ENCODE data around the gene UPP2. TPM values are rescaled to one million over a fixed set of nuclear protein-coding genes. Genes with fewer than 3 reads are reported as not detected.
A peak's percentile ranks its signal among the peaks of the same experiment; 100 is the strongest.

UPP2 gene
- total and polyA plus RNA-seq, 2 of the 13 experiments (the other 11 are each of a cell fraction or from before 2014, with no cell fraction given): 0.07 to 0.28 TPM

- TF ChIP-seq AHDC1 (CRISPR knock-in tag; IDR thresholded peaks at IDR 0.05; ENCODE audit: borderline replicate concordance): no peak
- peak; percentile 50; the same call in 1 of the 2 replicates for TF ChIP-seq ZFP82 (CRISPR knock-in tag; IDR thresholded peaks at IDR 0.05; ENCODE audit: borderline replicate concordance)
- no peak for TF ChIP-seq GMEB2 (CRISPR knock-in tag; IDR thresholded peaks at IDR 0.05; ENCODE audit: low read depth)
- TF ChIP-seq ZBTB7A (CRISPR knock-in tag; IDR thresholded peaks at IDR 0.05): no peak
- peak; percentile 85 for TF ChIP-seq ZMYM4 (CRISPR knock-in tag; IDR thresholded peaks at IDR 0.05)
- TF ChIP-seq ZNF280B (CRISPR knock-in tag; IDR thresholded peaks at IDR 0.05; ENCODE audit: borderline replicate concordance): no peak
- TF ChIP-seq E2F2 (CRISPR knock-in tag; IDR thresholded peaks at IDR 0.05; ENCODE audit: borderline replicate concordance): no peak
- no peak for TF ChIP-seq NR0B2 (CRISPR knock-in tag; IDR thresholded peaks at IDR 0.05)
- no peak for TF ChIP-seq BHLHE40 (IDR thresholded peaks at IDR 0.05; ENCODE audit: low read length)
- peak; percentile 7; the same call in 1 of the 2 replicates for TF ChIP-seq BCL6 (CRISPR knock-in tag; IDR thresholded peaks at IDR 0.05)
- TF ChIP-seq CEBPG (CRISPR knock-in tag; IDR thresholded peaks at IDR 0.05): 0 out of 2 replicates have a peak, but pooled peaks have one; percentile 25
- 0 out of 2 replicates have a peak, but pooled peaks have one; percentile 22 for TF ChIP-seq RXRB (CRISPR knock-in tag; IDR thresholded peaks at IDR 0.05; ENCODE audit: borderline replicate concordance)
- peak; percentile 56; the same call in 1 of the 2 replicates for TF ChIP-seq ZNF331 (CRISPR knock-in tag; IDR thresholded peaks at IDR 0.05)
- TF ChIP-seq ATAD3A (CRISPR knock-in tag; IDR thresholded peaks at IDR 0.05): no peak
- TF ChIP-seq POGK (CRISPR knock-in tag; conservative IDR thresholded peaks at IDR 0.05): no peak
- TF ChIP-seq ZBTB38 (CRISPR knock-in tag; IDR thresholded peaks at IDR 0.05): 0 out of 2 replicates have a peak, but pooled peaks have one; percentile 34
- TF ChIP-seq SSRP1 (CRISPR knock-in tag; IDR thresholded peaks at IDR 0.05): no peak
Observed at GRCh38 chr2:158134655-158135054, 33.0 kb downstream of the UPP2 start (continued).
